Activated T-cell treated with anti-CD3 and anti-CD28 coated beads, Interleukin-2, amount 50 U/mL, for 72 hours (primary cell): ENCODE measurements around the gene CIAPIN1. TPM values are rescaled to one million over a fixed set of nuclear protein-coding genes. Genes with fewer than 3 reads are reported as not detected.

Experiments used
- ATAC-seq, 2 donors: fragments of 150-1000 bp; cut with Tn5 transposase; replicated peaks in 1 of 2; 2 replicates each; pipeline ENCODE4 v1.10.0; 2021; ENCODE audit warnings: moderate library complexity in 2 of 2, mild to moderate bottlenecking in 1 of 2
- DNase-seq, 2 donors: peaks; one replicate each; pipeline ENCODE4 v3.0.0; 2021 to 2022; ENCODE audit warnings: mixed read lengths in 1 of 2
- H3K27ac Mint-ChIP-seq: one replicate; pipeline ENCODE4 v1.8.0; 2022; ENCODE audit warnings: mild to moderate bottlenecking, moderate library complexity, mixed read lengths
- H3K27me3 Mint-ChIP-seq: one replicate; pipeline ENCODE4 v1.8.0; 2022; ENCODE audit warnings: low read depth, mixed read lengths
- H3K36me3 Mint-ChIP-seq, 2 donors: one replicate each; pipeline ENCODE4 v1.8.0; 2022; ENCODE audit warnings: mixed read lengths in 2 of 2, mild to moderate bottlenecking in 1 of 2; ENCODE audit not compliant: insufficient read depth in 2 of 2
- H3K4me1 Mint-ChIP-seq: one replicate; pipeline ENCODE4 v1.8.0; 2022; ENCODE audit warnings: low read depth, mixed read lengths
- H3K4me3 Mint-ChIP-seq, 2 donors: one replicate each; pipeline ENCODE4 v1.8.0; 2022; ENCODE audit warnings: mild to moderate bottlenecking in 2 of 2, mixed read lengths in 2 of 2, moderate library complexity in 2 of 2
- H3K9me3 Mint-ChIP-seq, 2 donors: one replicate each; pipeline ENCODE4 v1.8.0; 2022; ENCODE audit warnings: mixed read lengths in 2 of 2
- total RNA-seq, 2 donors: library from RNA; stranded (reverse); gene quantifications; one replicate each; pipeline ENCODE4 v1.2.3, GENCODE V29; 2022

CIAPIN1 gene
- total RNA-seq, 2 donors from 2014 or later = 39.6 to 49.7 TPM

GRCh38 chr16:57472665-57473060 is 25.5 kb upstream of the CIAPIN1 start:
- Mint-ChIP-seq H3K36me3 (peaks cover 4 to 12% of the 10 kb centered on the region in 2 donors), H3K4me3 (no peak overlapping the region), H3K4me1 (peaks cover 22% of the 10 kb centered on the region), H3K27ac (no peak overlapping the region), H3K9me3 (no peaks in the 10 kb centered on the region), H3K27me3 (no peaks in the 10 kb centered on the region)
- no peak for ATAC-seq
- no peak for DNase-seq

GRCh38 chr16:57471852-57472664 is 24.9 kb upstream of the CIAPIN1 start:
- Mint-ChIP-seq H3K27ac (peak overlapping the region; percentile 5), H3K4me3 (no peak overlapping the region), H3K9me3 (no peaks in the 10 kb centered on the region), H3K4me1 (peaks cover 22% of the 10 kb centered on the region), H3K27me3 (no peaks in the 10 kb centered on the region), H3K36me3 (peaks cover 4 to 13% of the 10 kb centered on the region in 2 donors)
- DNase-seq (no peak), ATAC-seq (no peak)

- ATAC-seq = no peak
- H3K9me3 Mint-ChIP-seq = no peaks in the 10 kb centered on the region
- H3K27ac Mint-ChIP-seq = no peak overlapping the region
- peaks cover 4 to 13% of the 10 kb centered on the region in 2 donors for H3K36me3 Mint-ChIP-seq
- DNase-seq = no peak
- peaks cover 16% of the 10 kb centered on the region for H3K4me1 Mint-ChIP-seq
- H3K4me3 Mint-ChIP-seq = no peak overlapping the region
- no peaks in the 10 kb centered on the region for H3K27me3 Mint-ChIP-seq
Measured at GRCh38 chr16:57471209-57471608, 24.0 kb upstream of the CIAPIN1 start.

GRCh38 chr16:57470711-57471110 is 23.5 kb upstream of the CIAPIN1 start:
- H3K27me3 Mint-ChIP-seq = no peaks in the 10 kb centered on the region
- no peak for ATAC-seq

GRCh38 chr16:57469917-57470470 is 22.8 kb upstream of the CIAPIN1 start:
- ATAC-seq (no peak), DNase-seq (no peak)
- no peak overlapping the region for H3K4me3 Mint-ChIP-seq
- H3K4me1 Mint-ChIP-seq = peaks cover 11% of the 10 kb centered on the region
- H3K27ac Mint-ChIP-seq = no peak overlapping the region
- no peaks in the 10 kb centered on the region for H3K9me3 Mint-ChIP-seq
- H3K36me3 Mint-ChIP-seq = peaks cover 8 to 16% of the 10 kb centered on the region in 2 donors
- no peaks in the 10 kb centered on the region for H3K27me3 Mint-ChIP-seq

More at GRCh38 chr16:57470711-57471110, 23.5 kb upstream of the CIAPIN1 start:
- peaks cover 8 to 16% of the 10 kb centered on the region in 2 donors for H3K36me3 Mint-ChIP-seq
- H3K4me1 Mint-ChIP-seq = peaks cover 11% of the 10 kb centered on the region
- no peak overlapping the region for H3K4me3 Mint-ChIP-seq
- H3K9me3 Mint-ChIP-seq = no peaks in the 10 kb centered on the region
- H3K27ac Mint-ChIP-seq = no peak overlapping the region
- DNase-seq = no peak

GRCh38 chr16:57469046-57469445 is 21.9 kb upstream of the CIAPIN1 start:
- H3K4me1 Mint-ChIP-seq = peaks cover 14% of the 10 kb centered on the region
- peak overlapping the region; percentile 93 for H3K27ac Mint-ChIP-seq
- DNase-seq (no peak), ATAC-seq (no peak)
- H3K36me3 Mint-ChIP-seq = peaks cover 10 to 23% of the 10 kb centered on the region in 2 donors
- no peaks in the 10 kb centered on the region for H3K27me3 Mint-ChIP-seq
- H3K4me3 Mint-ChIP-seq = no peak overlapping the region
- no peaks in the 10 kb centered on the region for H3K9me3 Mint-ChIP-seq

GRCh38 chr16:57468346-57468745 is 21.2 kb upstream of the CIAPIN1 start:
- peaks cover 21% of the 10 kb centered on the region for H3K4me1 Mint-ChIP-seq
- ATAC-seq (no peak), DNase-seq (no peak)
- H3K27me3 Mint-ChIP-seq = no peaks in the 10 kb centered on the region
- H3K36me3 Mint-ChIP-seq = peaks cover 10 to 24% of the 10 kb centered on the region in 2 donors
- H3K4me3 Mint-ChIP-seq = no peak overlapping the region
- H3K27ac Mint-ChIP-seq = peak overlapping the region; percentile 93
- no peaks in the 10 kb centered on the region for H3K9me3 Mint-ChIP-seq

- DNase-seq (no peak), ATAC-seq (no peak)
- Mint-ChIP-seq H3K27me3 (no peaks in the 10 kb centered on the region), H3K4me3 (peak overlapping the region in 1 of 2 donors; percentile 95), H3K27ac (peak overlapping the region; percentile 70), H3K36me3 (peaks cover 11 to 24% of the 10 kb centered on the region in 2 donors), H3K4me1 (peaks cover 26% of the 10 kb centered on the region), H3K9me3 (no peaks in the 10 kb centered on the region)
Measured at GRCh38 chr16:57464523-57464922, 17.3 kb upstream of the CIAPIN1 start.

- ATAC-seq (peak; percentile 14 to 34), DNase-seq (peak; percentile 22 to 29)
- Mint-ChIP-seq H3K4me3 (peak overlapping the region; percentile 95 to 99), H3K9me3 (no peaks in the 10 kb centered on the region), H3K36me3 (peaks cover 8 to 17% of the 10 kb centered on the region in 2 donors), H3K27ac (peak overlapping the region; percentile 25), H3K27me3 (no peaks in the 10 kb centered on the region), H3K4me1 (peaks cover 26% of the 10 kb centered on the region)
Measured at GRCh38 chr16:57462978-57463362, 15.8 kb upstream of the CIAPIN1 start.

- no peaks in the 10 kb centered on the region for H3K9me3 Mint-ChIP-seq
- H3K4me3 Mint-ChIP-seq = peak within 1 kb of the TSS; percentile 95 to 99
- ATAC-seq (peak; percentile 98 to 99), DNase-seq (peak; percentile 93 to 94)
- H3K27me3 Mint-ChIP-seq = no peaks in the 10 kb centered on the region
- peaks cover 8 to 14% of the 10 kb centered on the region in 2 donors for H3K36me3 Mint-ChIP-seq
- H3K4me1 Mint-ChIP-seq = peaks cover 26% of the 10 kb centered on the region
- peak within 1 kb of the TSS; percentile 96 for H3K27ac Mint-ChIP-seq
Measured at GRCh38 chr16:57462209-57462977, 15.2 kb upstream of the CIAPIN1 start, which contains the start of gene POLR2C. Gene POLR2C, plus strand, starts transcription at chr16:57462679. Its CDS starts 46 bp downstream, at chr16:57462725.

GRCh38 chr16:57452021-57452420 is 4.8 kb upstream of the CIAPIN1 start:
- Mint-ChIP-seq H3K4me3 (no peak overlapping the region), H3K27me3 (no peaks in the 10 kb centered on the region), H3K36me3 (peaks cover 5 to 11% of the 10 kb centered on the region in 2 donors)

GRCh38 chr16:57446531-57447185 is 527 bp downstream of the CIAPIN1 start:
- peak; percentile 28 to 32 for DNase-seq
- Mint-ChIP-seq H3K36me3 (peaks cover 3 to 4% of the 10 kb centered on the region in 2 donors), H3K27ac (peak overlapping the region; percentile 88)

More at GRCh38 chr16:57452021-57452420, 4.8 kb upstream of the CIAPIN1 start:
- Mint-ChIP-seq H3K27ac (no peak overlapping the region), H3K4me1 (peaks cover 23% of the 10 kb centered on the region), H3K9me3 (no peaks in the 10 kb centered on the region)
- DNase-seq = no peak
- ATAC-seq = no peak

More at GRCh38 chr16:57446531-57447185, 527 bp downstream of the CIAPIN1 start:
- H3K9me3 Mint-ChIP-seq = no peaks in the 10 kb centered on the region
- H3K4me3 Mint-ChIP-seq = peak overlapping the region; percentile 92 to 96
- ATAC-seq = peak; percentile 29 to 32
- peaks cover 40% of the 10 kb centered on the region for H3K4me1 Mint-ChIP-seq
- no peaks in the 10 kb centered on the region for H3K27me3 Mint-ChIP-seq
